DND-41 (cell line): ENCODE results near the gene HPCA.

Source experiments
- ATAC-seq: fragments of 200-7000 bp; cut with Tn5 transposase; 3 replicates; pipeline ENCODE4 v1.9.1; 2021; ENCODE audit warnings: low read depth; ENCODE audit not compliant: insufficient read depth
- DNase-seq: peaks from one replicate; pipeline ENCODE4 v3.0.0-alpha.2; 2020
- H2AFZ ChIP-seq: 2 replicates; pipeline ENCODE4 v1.6.0; 2012; ENCODE audit warnings: low read depth, low read length
- H3K27ac ChIP-seq: 2 replicates; pipeline ENCODE4 v1.5.1; 2012; ENCODE audit warnings: low read length, inconsistent platforms
- H3K27me3 ChIP-seq: fragments of 200-600 bp; sonication (generic); 2 replicates; pipeline ENCODE4 v1.6.0; 2012; ENCODE audit warnings: low read length, mild to moderate bottlenecking, inconsistent platforms; ENCODE audit not compliant: insufficient read depth, poor library complexity
- H3K36me3 ChIP-seq: 2 replicates; pipeline ENCODE4 v1.5.1; 2012; ENCODE audit warnings: low read length, inconsistent platforms; ENCODE audit not compliant: insufficient read depth
- H3K4me1 ChIP-seq: 2 replicates; pipeline ENCODE4 v1.5.1; 2012; ENCODE audit warnings: mild to moderate bottlenecking, low read length; ENCODE audit not compliant: insufficient read depth
- H3K4me2 ChIP-seq: 2 replicates; pipeline ENCODE4 v1.6.0; 2012; ENCODE audit warnings: mild to moderate bottlenecking, moderate library complexity, low read length, inconsistent platforms; ENCODE audit not compliant: insufficient read depth
- H3K4me3 ChIP-seq, 2 experiments: fragments of 200-600 bp in 1 of 2; shearing (Covaris generic) in 1 of 2; 2 replicates each; pipeline ENCODE4 v1.5.1; 2012 to 2016; ENCODE audit warnings: inconsistent platforms in 2 of 2, low read length in 2 of 2, mild to moderate bottlenecking in 2 of 2, low read depth in 1 of 2, moderate library complexity in 1 of 2
- H3K79me2 ChIP-seq: 2 replicates; pipeline ENCODE4 v1.6.0; 2012; ENCODE audit warnings: low read length, inconsistent platforms; ENCODE audit not compliant: insufficient read depth
- H3K9ac ChIP-seq: 2 replicates; pipeline ENCODE4 v1.6.0; 2012; ENCODE audit warnings: low read depth, mild to moderate bottlenecking, inconsistent platforms, low read length, moderate library complexity
- H3K9me3 ChIP-seq: 2 replicates; pipeline ENCODE4 v1.5.1; 2012; ENCODE audit warnings: low read length, moderate library complexity, mild to moderate bottlenecking, inconsistent platforms; ENCODE audit not compliant: insufficient read depth, severe bottlenecking
- H4K20me1 ChIP-seq: 2 replicates; pipeline ENCODE4 v1.6.0; 2012; ENCODE audit warnings: low read length; ENCODE audit not compliant: insufficient read depth
- CTCF ChIP-seq: IDR thresholded peaks from 2 replicates; pipeline ENCODE4 v1.5.1; 2012; ENCODE audit warnings: borderline replicate concordance, low read length, moderate library complexity, mild to moderate bottlenecking; ENCODE audit not compliant: poor library complexity, severe bottlenecking; ENCODE audit errors: extremely low read depth
- EZH2 ChIP-seq: IDR thresholded peaks from 3 replicates; pipeline ENCODE4 v1.6.1; 2012; ENCODE audit warnings: borderline replicate concordance, low read depth, mild to moderate bottlenecking, moderate library complexity, low read length, inconsistent platforms; ENCODE audit not compliant: severe bottlenecking

Gene HPCA

GRCh38 chr1:32900371-32900955, 14.2 kb downstream of the HPCA start:
- H3K9me3 ChIP-seq: no peaks in the 10 kb centered on the region
- H3K79me2 ChIP-seq: no peaks in the 10 kb centered on the region
- no peak for DNase-seq
- no peaks in the 10 kb centered on the region for H4K20me1 ChIP-seq
- no peak for ATAC-seq
- H3K27me3 ChIP-seq: no peaks in the 10 kb centered on the region
- no peak overlapping the region for H3K4me2 ChIP-seq
- no peak overlapping the region for H3K27ac ChIP-seq
- H3K4me1 ChIP-seq: no peaks in the 10 kb centered on the region
- TF ChIP-seq EZH2: no peak
- TF ChIP-seq CTCF: no peak
- no peak overlapping the region for H3K4me3 ChIP-seq
- no peaks in the 10 kb centered on the region for H3K36me3 ChIP-seq
- H3K9ac ChIP-seq: no peak overlapping the region
- no peak overlapping the region for H2AFZ ChIP-seq

GRCh38 chr1:32900956-32901822, 14.9 kb downstream of the HPCA start, which contains the start of gene TMEM54:
TSS of gene TMEM54 (minus strand) at chr1:32901389. CDS start at chr1:32901238, 151 bp downstream.
- H3K9ac ChIP-seq: no peak within 1 kb of the TSS
- H3K4me1 ChIP-seq: no peaks in the 10 kb centered on the region
- DNase-seq (no peak), ATAC-seq (no peak)
- H3K79me2 ChIP-seq: no peaks in the 10 kb centered on the region
- no peaks in the 10 kb centered on the region for H3K27me3 ChIP-seq
- no peaks in the 10 kb centered on the region for H4K20me1 ChIP-seq
- no peak within 1 kb of the TSS for H3K4me3 ChIP-seq
- TF ChIP-seq CTCF: no peak
- no peak for TF ChIP-seq EZH2
- H3K4me2 ChIP-seq: no peak within 1 kb of the TSS
- no peaks in the 10 kb centered on the region for H3K9me3 ChIP-seq
- H3K27ac ChIP-seq: no peak within 1 kb of the TSS
- H3K36me3 ChIP-seq: no peaks in the 10 kb centered on the region
- no peak within 1 kb of the TSS for H2AFZ ChIP-seq

- TF ChIP-seq CTCF (no peak), EZH2 (no peak)
- Histone ChIP-seq H4K20me1 (no peaks in the 10 kb centered on the region), H3K27ac (no peak overlapping the region), H3K27me3 (no peaks in the 10 kb centered on the region), H3K4me1 (no peaks in the 10 kb centered on the region), H3K9ac (no peak overlapping the region), H3K79me2 (no peaks in the 10 kb centered on the region), H3K9me3 (no peaks in the 10 kb centered on the region), H3K4me3 (no peak overlapping the region), H2AFZ (no peak overlapping the region), H3K36me3 (no peaks in the 10 kb centered on the region), H3K4me2 (no peak overlapping the region)
- ATAC-seq: no peak
- DNase-seq: no peak
Observed at GRCh38 chr1:32901823-32902534, 15.7 kb downstream of the HPCA start.
